ENCODE results near the gene TKFC.

DNA sequence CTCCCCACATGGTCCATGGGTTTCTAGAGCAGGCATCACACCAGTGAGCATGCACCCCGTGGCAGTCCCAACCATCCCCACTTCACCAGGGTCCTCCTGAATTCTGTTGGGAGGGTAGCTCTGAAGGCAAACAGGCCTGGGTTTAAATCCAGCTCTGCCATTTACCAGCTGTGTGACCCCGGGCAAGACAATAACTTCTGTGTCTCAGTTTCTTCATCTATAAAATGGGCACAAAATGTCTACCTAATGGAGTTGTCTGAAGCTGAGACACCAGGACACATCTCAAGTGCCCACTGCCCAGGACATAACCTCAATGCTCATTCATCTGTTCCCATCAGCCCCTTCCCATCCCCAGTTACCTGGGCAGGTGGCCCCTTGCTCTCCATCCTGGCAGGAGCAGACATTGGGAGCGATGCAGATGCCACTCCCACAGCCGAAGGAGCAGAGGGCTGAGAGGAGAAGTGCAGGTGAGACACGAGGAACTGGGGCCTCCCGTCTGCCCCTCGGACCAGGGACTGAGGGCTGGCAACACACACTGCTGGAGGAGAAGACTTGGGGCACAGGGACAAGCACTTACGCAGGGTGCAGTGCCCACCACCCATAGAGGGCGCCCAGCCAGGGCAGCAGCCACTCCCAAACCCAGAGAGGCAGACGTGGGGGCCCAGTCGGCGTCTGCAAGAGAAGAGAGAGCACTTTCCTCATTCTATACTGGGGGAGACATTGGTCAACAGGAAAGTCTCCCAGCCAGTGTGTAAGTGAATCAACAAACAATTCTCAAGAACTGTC is 41.9 kb upstream of the TKFC start:
- TF ChIP-seq GATA2 (IDR thresholded peaks at IDR 0.05; ENCODE audit: low read depth, low read length) (no peak), GATA3 (IDR thresholded peaks at IDR 0.05; ENCODE audit: low read depth, low read length) (no peak)

Data from SH-SY5Y (cell line).